GM18508 (cell line): ENCODE measurements around the gene TBC1D22A.

Experiments
- ATAC-seq: cut with Tn5 transposase; IDR thresholded peaks from one replicate; pipeline ENCODE4 v1.9.1; 2021; ENCODE audit warnings: moderate number of reproducible peaks; ENCODE audit not compliant: insufficient read depth, unreplicated experiment

The TBC1D22A gene

GRCh38 chr22:46942799-46943785 is 180.6 kb downstream of the TBC1D22A start:
- no peak for ATAC-seq

GRCh38 chr22:46945481-46945880 is 183.0 kb downstream of the TBC1D22A start:
- ATAC-seq: no peak

GRCh38 chr22:46946383-46946962 is 184.0 kb downstream of the TBC1D22A start:
- ATAC-seq: no peak

GRCh38 chr22:46947516-46948257 is 185.2 kb downstream of the TBC1D22A start:
- ATAC-seq: no peak

GRCh38 chr22:46948411-46949144 is 186.1 kb downstream of the TBC1D22A start:
- ATAC-seq: no peak

- no peak for ATAC-seq
Observed at GRCh38 chr22:46951350-46951749, 188.9 kb downstream of the TBC1D22A start.

- no peak for ATAC-seq
Observed at GRCh38 chr22:46951973-46952372, 189.5 kb downstream of the TBC1D22A start.

- ATAC-seq: no peak
Observed at GRCh38 chr22:46953968-46954765, 191.7 kb downstream of the TBC1D22A start.

GRCh38 chr22:46954781-46955180 is 192.3 kb downstream of the TBC1D22A start:
- no peak for ATAC-seq

- no peak for ATAC-seq
Observed at GRCh38 chr22:46956498-46957215, 194.2 kb downstream of the TBC1D22A start.

GRCh38 chr22:46957521-46957920 is 195.1 kb downstream of the TBC1D22A start:
- ATAC-seq: no peak

GRCh38 chr22:46958191-46958590 is 195.7 kb downstream of the TBC1D22A start:
- ATAC-seq: no peak

- ATAC-seq: no peak
Observed at GRCh38 chr22:46958658-46959057, 196.2 kb downstream of the TBC1D22A start.

- no peak for ATAC-seq
Observed at GRCh38 chr22:46959369-46959768, 196.9 kb downstream of the TBC1D22A start.

- no peak for ATAC-seq
Observed at GRCh38 chr22:46961591-46962295, 199.3 kb downstream of the TBC1D22A start.

- ATAC-seq: no peak
Observed at GRCh38 chr22:46962406-46962805, 200.0 kb downstream of the TBC1D22A start.

- no peak for ATAC-seq
Observed at GRCh38 chr22:46963672-46964545, 201.5 kb downstream of the TBC1D22A start.
